Stimulated activated naive CD4-positive, alpha-beta T cell treated with Interleukin-2 at 50 U/mL for 16 hours (primary cell): ENCODE results near the gene IQCK.
"Not testable (repeated sequence)": the region's sequence is repeated elsewhere in the genome, so short reads cannot be mapped to it uniquely, and the experiment has no call there.

Experiments used
- DNase-seq: peaks from one replicate; lab custom pipeline; 2025; lab: John Stamatoyannopoulos, UW

IQCK gene

DNA sequence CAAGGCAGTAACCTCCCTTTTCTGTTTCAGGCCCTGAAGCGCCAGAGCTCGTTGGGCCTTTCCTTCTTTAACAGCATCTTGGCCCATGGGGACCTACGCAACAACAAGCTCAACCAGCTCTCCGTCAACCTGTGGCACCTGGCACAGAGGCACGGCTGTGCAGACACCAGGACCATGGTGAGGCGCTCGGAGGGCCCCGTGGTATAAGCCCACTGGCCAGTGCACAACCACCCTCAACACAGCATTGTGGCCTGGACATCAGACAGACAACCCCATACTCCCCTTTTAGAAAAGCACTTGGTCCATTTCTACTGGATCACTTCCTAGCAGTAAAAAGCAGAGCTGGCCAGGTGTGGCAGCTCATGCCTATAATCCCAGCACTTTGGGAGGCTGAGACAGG, 18.6 kb upstream of the IQCK start:
- no peak for DNase-seq

DNA sequence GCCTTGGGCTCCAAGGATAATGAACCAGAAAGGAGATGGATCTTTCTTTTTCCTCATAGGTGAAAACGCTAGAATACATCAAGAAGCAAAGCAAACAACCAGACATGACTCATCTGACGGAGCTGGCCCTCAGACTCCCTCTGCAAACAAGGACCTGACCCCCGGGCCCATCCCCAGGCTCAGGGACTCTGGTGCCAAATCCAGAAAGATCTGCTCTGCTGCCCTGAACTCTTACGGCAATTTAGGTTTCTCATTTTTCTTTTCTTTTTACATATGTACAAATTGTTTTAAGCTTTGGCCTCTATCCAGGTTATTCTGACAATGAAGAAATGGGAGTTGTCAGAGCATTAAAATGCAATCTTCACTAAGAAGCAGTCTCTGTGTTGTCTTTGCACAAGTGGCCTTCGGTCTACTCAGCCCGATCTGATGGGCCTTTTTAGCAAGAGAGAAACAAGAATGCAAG, 17.7 kb upstream of the IQCK start:
- DNase-seq, result no peak

DNA sequence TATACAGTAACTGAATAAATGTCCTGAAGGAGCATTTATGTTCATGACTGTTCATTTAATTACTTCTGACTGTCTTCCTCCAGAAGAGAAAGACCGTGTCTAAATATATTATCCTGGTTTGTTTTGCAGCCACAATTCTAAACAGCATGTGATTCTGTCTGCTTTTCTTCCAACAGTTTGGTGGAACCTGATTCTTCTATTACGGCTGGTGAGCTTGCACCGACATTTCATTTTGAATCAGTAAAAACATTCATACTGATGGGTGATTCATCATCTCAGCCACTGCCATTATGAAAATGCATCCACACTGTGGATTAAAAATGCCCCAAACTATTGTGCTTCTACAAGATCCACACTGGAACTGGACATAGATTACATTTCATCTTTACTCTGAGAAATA, 17.0 kb upstream of the IQCK start:
- DNase-seq, result no peak

DNA sequence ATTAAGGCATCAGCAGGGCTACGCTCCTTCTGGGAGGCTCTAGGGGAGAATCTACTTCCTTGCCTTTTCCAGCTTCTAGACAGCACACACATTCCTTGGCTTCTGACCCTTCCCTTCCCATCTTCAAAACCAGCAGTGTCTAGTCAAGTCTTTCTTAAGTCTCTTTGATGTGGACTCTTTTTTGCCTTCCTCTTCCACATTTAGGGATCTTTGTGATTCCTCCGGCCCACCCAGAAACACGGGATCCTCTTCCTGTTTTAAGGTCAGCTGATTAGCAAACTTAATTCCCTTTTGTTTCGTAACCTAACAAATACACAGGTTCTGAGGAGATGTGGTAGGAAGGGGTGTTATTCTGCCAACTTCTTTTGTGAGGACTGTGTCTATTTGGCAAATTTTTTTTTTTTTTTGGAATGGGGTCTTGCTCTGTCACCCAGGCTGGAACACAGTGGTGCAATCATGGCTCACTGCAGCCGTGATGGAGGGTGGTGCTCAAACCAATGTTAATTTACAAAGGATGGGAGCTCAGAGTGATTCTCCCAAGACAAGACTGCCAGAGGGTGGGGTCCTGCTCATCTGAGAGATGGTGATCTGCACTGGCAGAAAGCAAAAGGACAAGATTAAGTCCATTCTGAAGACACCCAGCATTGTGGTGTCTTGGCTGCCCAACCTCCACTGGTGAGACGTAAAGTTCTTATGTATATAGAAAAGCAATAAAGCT, 14.7 kb upstream of the IQCK start:
- DNase-seq, result no peak

DNA sequence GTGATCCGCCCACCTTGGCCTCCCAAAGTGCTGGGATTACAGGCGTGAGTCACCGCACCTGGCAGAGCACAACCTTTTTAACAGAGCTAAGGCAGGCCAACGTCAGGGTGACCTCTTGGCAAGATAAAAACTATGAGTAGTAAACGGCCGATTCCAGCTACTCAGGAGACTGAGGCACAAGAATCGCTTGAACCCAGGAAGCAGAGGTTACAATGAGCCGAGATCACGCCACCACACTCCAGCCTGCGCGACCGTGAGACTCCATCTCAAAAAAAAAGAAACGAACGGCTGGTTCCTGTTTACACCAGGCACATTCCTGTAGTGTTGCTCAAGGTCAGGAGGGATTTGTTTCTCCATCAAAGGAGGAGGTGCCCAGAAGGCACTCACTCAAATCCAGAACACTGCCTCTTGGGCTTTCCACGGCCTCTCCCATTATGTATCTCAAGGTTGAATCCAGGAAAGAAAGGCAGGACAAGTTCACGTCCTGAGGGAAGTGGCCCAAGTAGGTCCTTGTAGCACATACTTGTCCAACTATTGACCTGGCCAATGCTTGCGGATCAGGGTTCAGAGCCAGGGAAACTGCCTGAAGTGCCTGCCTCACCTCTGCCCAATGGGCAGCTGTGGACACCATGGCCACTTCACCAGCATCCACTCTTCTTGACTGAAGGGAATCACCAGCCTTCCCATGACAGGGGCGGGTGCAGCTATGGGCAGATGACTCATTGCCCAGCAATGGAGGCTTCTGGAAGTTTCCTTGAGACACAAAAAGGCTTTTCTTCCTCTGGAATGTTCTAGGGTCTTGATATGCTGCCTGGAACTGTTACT, 13.5 kb upstream of the IQCK start:
- no peak for DNase-seq

DNA sequence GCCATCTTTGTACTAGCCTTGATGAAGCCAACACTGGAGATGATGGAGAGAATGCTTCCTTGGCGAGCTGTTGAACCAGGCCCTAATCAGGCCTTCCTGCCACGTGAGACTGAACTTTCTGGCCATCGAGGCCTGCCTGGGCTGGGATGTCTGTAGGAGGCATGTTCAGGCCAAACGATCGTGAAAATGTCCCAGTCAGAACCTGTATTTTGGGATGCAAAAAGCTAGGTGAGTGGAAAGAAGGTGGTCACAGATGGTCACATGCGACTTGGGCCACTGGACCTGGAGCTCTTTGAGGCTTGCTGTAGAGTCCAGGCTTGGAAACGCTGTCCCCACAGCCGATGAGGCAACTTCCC, 12.9 kb upstream of the IQCK start:
- DNase-seq, result no peak

DNA sequence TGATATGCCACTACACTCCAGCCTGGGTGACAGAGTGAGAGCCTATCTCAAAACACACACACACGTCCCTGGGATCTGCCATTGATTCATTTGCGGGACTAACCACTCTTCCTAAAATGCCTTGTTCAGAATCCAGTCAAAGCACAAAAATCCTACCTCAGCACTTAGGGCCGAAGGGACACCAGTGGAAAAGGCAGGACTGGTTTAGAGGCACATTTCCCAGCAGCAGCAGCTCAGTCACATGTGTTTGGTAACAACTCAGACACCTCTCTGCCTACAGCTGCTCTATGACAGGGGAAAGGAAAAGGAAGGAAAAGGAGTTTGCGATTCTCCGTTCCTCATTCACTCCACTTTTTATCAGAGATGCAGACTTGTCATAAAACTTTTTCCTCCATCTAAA, 12.2 kb upstream of the IQCK start:
- DNase-seq, result no peak

DNA sequence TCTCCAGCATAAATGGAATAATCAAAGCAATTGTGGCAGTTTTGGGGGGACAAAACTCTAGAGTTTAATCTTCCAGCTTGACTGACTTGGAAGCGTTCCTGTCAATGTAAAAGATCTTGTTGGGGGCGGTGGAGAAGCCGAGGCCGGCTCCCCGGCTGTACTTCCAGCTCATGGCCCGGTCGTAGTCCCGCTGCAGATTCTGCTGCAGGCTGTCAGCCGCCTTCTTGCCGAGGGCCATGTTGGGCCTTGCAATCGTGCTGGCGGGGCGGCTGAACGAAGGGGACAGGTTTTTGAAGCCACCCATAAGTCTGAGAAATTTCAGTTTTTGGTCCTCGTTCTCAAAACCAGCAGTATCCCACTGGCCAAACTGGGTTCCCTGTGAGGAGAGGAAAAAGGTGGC, 11.2 kb upstream of the IQCK start:
- DNase-seq, result no peak

DNA sequence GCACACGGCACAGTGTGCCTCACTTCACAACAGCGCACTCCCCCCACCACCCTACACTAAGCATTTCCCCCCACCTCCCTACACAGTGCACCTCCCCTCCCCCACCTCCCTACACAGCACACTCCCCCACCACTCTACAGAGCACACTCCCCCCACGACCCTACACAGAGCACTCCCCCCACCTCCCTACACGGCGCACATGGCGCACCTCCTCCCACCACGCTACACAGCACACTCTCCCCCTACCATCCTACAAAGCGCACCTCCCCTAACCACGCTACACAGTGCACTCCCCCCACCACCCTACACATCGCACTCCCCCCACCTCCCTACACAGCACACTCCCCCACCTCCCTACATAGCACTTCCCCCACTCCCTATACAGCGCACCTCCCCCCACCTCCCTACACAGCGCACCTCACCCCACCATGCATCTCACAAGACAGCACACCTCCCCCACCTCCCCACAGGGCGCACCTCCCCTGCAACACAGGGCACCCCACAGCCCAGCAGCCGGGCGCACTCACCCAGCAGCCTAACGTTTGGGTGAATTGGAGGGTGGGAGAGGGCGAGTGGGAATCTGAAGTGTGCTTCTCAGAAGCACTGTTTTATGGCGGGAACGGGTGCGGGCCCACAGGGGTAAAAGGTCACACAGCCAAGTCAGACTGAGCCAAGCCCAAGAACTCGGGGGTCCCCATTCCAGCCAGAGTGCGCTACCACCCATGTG, 10.3 kb upstream of the IQCK start:
- DNase-seq, result no peak

DNA sequence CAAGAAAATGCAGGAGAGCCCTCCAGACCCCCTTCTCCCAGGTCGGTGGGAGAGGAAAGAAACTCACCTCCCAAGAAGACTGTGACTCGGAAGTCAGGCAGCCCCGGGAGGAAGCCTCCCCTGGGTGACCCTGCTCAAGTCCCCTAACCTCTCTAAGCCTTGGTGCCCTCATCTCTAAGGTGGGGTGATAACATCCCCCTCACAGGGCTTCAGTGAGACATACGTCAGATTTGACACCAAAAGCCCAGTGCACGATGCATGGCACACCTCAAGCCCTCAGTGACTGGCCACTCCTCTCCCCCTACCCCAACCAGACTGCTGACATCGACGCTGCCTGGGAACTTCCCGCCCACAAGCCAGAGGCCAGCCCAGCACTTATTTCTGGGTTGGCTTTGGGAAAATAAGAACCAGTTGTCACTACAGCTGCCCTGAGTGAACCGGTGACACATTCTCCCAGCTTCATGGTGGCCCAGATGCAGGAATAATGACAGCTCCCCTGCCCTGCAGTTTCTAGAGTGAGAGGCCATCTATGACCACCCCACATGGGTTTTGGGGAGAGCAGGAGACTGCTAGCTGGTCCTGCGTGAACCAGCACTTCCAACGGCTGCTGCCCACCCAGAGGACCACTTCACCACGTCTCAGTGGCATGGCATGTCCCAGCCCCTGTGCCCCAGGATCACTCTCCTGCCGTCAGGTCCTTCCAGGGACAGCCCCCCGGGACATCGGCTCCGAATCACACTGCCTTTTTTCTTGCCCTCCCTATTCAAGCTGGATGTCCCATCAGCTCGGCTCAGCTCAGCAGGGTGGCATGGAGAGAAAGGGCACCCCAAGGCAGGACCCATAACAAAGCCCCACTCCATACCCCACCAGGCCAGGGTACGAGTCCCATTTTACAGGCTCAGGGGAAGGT, 9.5 kb upstream of the IQCK start:
- DNase-seq, result no peak

DNA sequence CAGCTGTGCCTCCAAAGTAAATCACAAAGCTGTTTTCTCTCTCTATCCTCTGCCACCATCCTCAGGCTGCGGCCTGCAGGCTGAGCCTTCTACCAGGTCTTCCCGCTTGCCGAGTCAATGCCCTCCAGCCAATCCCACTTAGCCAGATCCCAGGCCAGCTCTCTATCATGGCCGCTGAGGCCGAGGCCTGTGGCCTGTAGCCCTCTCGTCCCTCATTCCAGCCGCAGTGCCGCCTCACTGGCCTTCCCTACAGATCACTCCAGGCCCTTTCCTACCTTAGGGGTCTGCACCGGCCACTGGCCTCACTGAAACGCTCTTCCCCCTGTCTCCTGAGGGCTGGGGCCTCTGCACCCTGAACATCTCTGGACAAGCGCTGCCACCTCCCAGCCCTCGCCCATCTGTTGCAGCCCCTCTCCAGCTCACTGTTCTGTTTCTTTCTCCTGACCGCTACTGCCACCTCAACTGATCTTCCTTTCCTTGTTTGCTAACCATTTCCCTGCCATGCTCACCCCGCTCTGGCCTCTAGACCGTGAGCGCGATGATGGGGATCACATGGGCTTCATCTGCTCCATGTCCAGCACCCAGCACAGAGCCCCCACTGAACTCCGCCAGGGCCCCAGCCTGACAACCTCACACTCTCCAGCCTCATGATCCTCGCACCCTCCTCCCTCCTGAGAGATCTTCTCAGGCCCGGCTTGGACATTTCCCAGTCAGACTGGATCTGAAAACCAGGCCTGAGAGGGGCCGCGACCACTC, 8.5 kb upstream of the IQCK start:
- no peak for DNase-seq

DNA sequence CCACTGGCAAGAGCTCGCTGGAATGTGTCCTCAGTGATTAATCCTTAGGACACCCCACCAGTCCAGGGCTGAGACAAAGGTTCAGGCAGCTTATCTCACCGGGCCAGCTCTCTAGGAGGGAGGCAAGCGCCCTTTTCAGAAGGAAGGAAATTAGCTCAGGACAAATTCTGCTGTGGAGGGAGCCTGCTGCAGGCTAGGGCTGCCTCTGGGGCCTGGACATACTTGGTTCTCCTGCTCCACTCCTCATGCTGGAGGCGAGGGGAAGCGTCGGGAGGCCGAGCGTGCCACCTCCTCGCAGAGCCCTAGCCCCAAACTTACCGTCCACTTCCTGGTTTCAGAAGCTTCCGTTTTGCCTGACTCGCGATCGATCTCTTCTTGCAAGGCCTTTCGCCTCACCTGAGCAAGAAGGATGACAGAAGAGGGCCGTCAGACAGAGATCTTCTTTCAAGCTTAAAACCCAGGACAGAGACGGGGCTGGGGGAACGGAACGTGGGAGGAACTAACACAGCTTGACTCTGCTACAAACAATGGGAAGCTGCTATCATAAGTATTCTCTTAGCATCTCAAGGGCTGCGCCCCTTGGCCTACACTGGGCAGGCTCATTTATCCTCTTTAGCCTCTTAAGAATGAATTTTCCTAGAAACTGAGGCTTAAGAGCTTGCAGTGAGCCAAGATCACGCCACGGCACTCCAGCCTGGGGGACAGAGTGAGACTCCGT, 7.7 kb upstream of the IQCK start:
- DNase-seq, result no peak

DNA sequence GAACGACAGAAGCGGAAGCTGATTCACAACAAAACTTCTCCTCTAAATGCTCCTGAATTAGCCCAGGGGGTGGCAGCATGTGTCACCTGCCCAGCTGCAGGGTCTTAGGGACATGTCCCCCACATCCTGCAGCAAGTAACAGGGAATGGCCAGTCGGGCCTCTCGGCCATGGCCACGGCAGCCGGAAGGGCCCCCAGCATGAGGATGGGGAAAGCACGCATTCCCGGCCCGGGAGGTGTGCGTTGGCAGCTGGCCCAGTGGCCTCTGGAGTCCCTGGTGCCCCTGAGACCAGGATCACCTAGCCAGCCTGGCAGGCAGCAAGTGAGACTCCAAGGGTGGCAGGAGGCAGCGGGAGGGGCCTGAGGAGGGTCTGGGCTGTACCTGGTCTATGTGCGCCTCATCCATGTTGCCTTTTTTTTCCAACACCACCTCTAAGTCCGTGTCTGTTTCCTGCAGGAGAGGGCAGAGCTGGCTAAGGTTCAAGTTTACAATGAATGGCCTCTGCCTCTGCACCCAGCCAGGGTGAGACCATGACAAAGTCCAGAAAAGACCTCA, 7.0 kb upstream of the IQCK start:
- no peak for DNase-seq

DNA sequence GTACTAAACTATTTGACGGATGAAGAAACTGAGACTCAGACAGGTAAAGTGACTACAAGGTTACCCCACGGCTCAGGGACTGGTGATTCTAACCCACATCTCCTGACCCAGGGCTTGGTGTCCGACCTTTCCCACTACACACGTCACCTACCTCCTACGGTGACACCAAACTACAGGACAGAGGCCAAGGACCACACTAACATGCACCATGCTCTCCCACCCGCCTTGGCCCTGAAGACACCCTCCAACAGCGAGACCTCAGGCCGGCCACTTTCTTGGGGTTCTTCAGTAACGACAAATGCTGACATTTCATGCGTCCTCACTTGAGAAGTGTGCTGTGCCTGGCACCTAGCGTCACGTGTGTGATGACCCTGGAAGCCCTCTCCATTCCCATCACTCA, 6.4 kb upstream of the IQCK start:
- no peak for DNase-seq

DNA sequence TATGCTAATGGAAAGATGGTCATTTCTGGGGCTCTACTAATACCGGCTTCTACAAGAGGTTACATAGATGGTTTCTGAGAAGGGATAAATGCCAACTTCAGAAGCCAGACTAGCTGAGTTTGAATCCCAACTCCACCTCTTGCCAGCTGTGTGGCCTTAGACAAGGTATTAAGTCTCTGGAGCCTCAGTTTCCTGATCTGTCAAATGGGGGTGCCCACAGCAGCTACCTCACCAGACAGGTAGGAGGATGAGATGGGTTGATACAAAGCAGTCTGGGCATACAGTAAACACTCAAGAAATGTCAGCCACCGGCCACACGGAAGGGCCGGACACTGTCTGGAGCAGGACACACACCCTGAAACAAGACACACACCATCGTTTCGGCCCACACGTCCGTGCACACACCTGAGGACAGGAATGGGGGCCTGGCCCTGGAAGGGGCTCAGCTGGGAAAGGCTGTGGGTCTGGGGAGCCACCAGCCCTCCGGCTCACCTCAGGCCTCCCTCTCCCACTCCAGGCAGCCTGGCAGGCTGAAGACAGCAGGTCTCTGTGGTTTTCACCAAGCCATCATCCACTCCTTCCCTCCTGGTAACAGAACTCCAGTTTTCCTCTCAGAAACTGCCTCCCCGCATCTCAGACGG, 5.5 kb upstream of the IQCK start:
- DNase-seq, result no peak

DNA sequence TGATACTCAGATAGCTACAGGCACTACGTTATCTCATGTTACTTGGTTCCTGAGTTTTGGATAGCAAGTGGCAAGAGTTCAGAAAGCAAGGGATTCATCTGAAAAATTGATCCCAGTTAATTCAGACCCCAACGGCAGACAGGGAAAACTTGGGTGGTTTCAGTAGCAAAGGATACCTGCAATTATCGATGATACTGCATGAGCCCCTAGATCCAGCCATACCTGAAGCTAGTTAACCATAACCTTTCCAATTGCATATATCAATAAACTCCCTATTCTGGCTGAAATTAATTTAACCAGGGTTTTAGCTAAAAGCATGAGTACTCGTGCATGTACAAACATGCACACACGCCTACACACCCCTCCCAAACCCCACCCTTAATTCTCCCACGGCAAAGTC, 4.4 kb upstream of the IQCK start:
- no peak for DNase-seq

DNA sequence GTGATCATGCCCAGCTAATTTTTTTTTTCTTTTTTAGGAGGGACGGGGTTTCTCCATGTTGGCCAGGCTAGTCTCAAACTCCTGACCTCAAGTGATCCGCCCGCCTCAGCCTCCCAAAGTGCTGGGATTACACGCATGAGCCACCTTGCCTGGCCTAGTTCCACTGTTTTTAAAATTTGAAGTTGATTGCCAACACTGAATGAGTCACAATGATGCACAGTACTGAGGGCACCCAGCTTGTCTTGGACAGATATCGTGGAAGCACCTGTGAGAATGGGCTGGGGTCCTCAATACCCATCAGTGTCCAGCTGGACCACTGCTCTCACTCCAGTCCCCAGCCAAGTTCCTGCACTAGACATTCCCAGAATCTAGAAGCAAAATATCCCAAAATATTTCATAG, 2.5 kb upstream of the IQCK start:
- DNase-seq, result no peak

DNA sequence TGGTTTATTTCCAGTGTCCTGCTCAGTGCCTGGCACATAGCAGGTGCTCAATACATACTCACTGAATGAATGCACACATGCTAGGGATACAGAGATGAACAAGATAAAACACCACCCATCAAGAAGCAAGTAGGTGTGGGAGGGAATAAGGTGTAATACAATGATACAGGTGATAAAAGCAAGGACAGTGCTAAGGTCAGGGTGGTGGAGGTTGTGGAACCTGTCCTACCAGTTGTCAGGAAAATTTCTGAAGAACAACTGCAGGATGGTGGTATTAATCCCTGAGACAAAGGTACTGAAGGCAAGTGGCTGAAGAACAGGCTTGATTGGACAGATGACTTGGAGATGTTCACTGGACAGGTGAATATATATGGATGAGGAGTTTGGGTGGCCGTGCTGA, 1.9 kb upstream of the IQCK start:
- no peak for DNase-seq

DNA sequence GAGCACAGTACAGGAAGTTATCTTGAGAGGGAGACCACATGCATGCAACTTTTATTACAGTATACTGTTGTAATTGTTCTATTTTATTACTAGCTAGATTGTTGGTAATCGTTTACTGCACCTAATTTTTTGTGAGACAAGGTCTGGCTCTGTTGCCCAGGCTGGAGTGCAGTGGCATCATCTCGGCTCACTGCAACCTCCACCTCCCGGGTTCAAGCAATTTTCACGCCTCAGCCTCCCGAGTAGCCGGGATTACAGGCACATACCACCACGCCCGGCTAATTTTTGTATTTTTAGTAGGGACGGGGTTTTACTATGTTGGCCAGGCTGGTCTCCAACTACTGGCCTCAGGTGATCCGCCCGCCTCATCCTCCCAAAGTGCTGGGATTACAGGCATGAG, 1.3 kb upstream of the IQCK start:
- DNase-seq, result not testable (repeated sequence)

DNA sequence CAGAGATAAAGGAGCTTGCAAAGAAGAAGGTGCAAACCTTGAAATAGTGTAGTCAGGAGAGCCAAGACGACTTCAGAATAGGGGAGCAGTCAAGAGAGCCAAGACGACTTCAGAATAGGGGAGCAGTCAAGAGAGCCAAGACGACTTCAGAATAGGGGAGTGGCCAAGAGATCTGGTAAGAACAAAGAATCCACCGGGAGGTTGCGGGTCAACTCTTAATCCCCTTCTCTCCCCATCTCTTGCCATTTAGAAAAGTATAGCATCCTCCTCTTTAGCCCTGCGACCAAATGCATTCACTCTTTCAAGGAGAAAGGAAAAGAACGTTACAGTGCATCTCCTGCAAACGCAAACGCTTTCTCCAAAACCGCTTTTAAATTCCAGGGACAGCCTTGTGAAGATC, 757 bp upstream of the IQCK start:
- DNase-seq, result no peak
